Measurements from ENCODE around the gene EID3. TPM values are rescaled to one million over a fixed set of nuclear protein-coding genes. Genes with fewer than 3 reads are reported as not detected.
"Not testable (repeated sequence)": the region's sequence is repeated elsewhere in the genome, so short reads cannot be mapped to it uniquely, and the experiment has no call there.

The EID3 gene
- total RNA-seq, 2 donors from 2014 or later: 2.9 to 4.6 TPM

DNA sequence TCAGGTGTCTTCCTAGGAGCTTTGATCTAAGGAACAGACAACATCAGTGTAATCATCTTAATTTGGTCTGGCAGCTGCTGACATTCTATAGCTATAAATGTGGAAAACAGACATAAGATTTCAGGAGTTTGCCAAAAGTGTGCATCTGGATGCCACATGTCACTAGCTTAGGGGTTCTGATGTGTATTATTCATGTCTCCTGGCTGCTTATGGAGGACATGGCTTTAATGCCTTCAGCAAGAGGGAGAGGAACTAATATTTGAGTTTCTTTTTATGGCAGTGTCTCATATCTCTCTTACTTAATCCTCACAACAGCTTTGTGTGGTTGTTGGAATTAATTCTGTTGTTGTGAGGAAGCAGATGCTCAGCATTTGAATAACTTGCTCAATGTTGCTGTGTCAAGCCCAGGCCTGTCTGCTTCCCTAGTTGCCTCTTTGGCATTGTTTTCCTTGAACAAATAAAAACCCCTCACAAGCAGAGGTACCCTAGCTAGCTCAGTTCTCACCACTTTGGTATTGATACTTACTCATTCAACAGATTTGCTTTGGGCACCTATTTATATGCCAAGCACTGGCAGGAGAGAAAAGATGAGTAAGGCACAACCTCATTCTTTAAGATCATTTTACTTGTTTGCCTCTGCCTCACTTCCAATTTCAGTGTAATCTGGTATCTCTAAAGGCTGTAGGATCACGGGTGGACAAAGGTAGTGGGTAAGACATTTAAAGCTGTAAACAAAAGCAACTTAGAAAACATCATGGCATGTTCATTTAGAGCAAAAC, 39.8 kb upstream of the EID3 start:
- H3K27ac ChIP-seq: no peak overlapping the region
- no peak for TF ChIP-seq POLR2A (IDR thresholded peaks at IDR 0.05)
- no peak for TF ChIP-seq CTCF (IDR thresholded peaks at IDR 0.05)
- ATAC-seq: no peak
- no peaks in the 10 kb centered on the region for H3K36me3 ChIP-seq (replicated peaks in 1 of 2; ENCODE audit: insufficient read depth in 1 of 2, low read depth in 2 of 2)
- no peaks in the 10 kb centered on the region for H3K27me3 ChIP-seq
- intact Hi-C loops (cut with DNase I): no loop called here
- no peak overlapping the region for H3K4me3 ChIP-seq
- H3K4me1 ChIP-seq: no peaks in the 10 kb centered on the region
- WGBS, 2 donors: 60 to 68% methylated on average over 1 of the region's 1 CpG
- no peak for DNase-seq
- no peaks in the 10 kb centered on the region for H3K9me3 ChIP-seq

DNA sequence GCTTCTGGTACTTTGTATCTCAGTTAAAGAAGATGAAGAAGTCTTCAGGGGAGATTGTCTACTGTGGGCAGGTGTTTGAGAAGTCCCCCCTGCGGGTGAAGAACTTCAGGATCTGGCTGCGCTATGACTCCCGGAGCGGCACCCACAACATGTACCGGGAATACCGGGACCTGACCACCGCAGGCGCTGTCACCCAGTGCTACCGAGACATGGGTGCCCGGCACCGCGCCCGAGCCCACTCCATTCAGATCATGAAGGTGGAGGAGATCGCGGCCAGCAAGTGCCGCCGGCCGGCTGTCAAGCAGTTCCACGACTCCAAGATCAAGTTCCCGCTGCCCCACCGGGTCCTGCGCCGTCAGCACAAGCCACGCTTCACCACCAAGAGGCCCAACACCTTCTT, 38.1 kb upstream of the EID3 start:
- DNase-seq; H3K27me3 ChIP-seq; H3K36me3 ChIP-seq (replicated peaks in 1 of 2; ENCODE audit: insufficient read depth in 1 of 2, low read depth in 2 of 2); ATAC-seq; H3K4me1 ChIP-seq; H3K27ac ChIP-seq; H3K9me3 ChIP-seq; H3K4me3 ChIP-seq; intact Hi-C loops (cut with DNase I): not testable (repeated sequence)
- 98 to 100% methylated on average over 6 to 9 of the region's 24 CpGs for WGBS, 2 donors

DNA sequence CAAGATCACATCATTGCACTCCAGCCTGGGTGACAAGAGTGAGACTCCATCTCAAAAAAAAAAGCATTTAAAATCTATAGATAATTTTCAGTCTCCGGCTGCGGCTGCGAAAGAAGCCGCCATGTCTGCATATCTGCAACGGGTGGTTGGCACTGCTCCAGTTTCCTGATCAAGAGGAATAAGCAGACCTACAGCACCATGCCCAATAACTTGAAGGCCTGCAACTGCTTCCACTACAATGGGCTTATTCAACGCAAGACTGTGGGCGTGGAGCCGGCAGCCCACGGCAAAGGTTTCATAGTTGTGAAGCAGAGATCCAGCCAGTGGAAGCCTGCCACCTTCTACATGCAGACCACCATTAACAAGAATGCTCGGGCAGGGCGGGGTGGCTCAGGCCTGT, 30.6 kb upstream of the EID3 start:
- Histone ChIP-seq H3K36me3 (replicated peaks in 1 of 2; ENCODE audit: insufficient read depth in 1 of 2, low read depth in 2 of 2) (no peaks in the 10 kb centered on the region), H3K4me1 (no peaks in the 10 kb centered on the region), H3K4me3 (no peak overlapping the region), H3K27me3 (no peaks in the 10 kb centered on the region), H3K27ac (no peak overlapping the region), H3K9me3 (no peaks in the 10 kb centered on the region)
- ATAC-seq: no peak
- WGBS, 2 donors: 86 to 94% methylated on average over 4 to 11 of the region's 11 CpGs
- intact Hi-C loops (cut with DNase I): no loop called here
- TF ChIP-seq CTCF (IDR thresholded peaks at IDR 0.05): no peak
- TF ChIP-seq POLR2A (IDR thresholded peaks at IDR 0.05): no peak
- DNase-seq: no peak

DNA sequence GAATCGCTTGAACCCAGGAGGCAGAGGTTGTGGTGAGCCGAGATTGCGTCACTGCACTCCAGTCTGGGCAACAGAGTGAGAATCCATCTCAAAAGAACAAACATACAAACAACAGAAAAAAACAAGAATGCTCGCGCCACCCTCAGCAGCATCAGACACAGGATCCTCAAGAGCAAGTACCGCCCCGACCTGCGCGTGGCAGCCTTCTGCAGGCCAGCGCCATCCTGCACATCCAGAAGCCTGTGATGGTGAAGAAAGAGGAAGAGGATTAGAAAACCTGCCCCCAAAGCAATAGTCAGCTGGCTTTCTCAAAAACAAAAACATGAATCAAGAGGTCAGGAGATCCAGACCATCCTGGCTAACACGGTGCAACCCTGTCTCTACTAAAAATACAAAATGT, 30.0 kb upstream of the EID3 start:
- no peaks in the 10 kb centered on the region for H3K36me3 ChIP-seq (replicated peaks in 1 of 2; ENCODE audit: insufficient read depth in 1 of 2, low read depth in 2 of 2)
- no peak overlapping the region for H3K4me3 ChIP-seq
- no peak overlapping the region for H3K27ac ChIP-seq
- DNase-seq: no peak
- 91 to 92% methylated on average over 10 to 11 of the region's 11 CpGs for WGBS, 2 donors
- no peak for TF ChIP-seq CTCF (IDR thresholded peaks at IDR 0.05)
- no peak for TF ChIP-seq POLR2A (IDR thresholded peaks at IDR 0.05)
- no peaks in the 10 kb centered on the region for H3K9me3 ChIP-seq
- intact Hi-C loops (cut with DNase I): no loop called here
- H3K4me1 ChIP-seq: no peaks in the 10 kb centered on the region
- no peaks in the 10 kb centered on the region for H3K27me3 ChIP-seq
- no peak for ATAC-seq

GRCh38 chr12:104274811-104275210, 28.7 kb upstream of the EID3 start:
- no peak overlapping the region for H3K4me3 ChIP-seq
- ATAC-seq (no peak), DNase-seq (no peak)
- no peak overlapping the region for H3K27ac ChIP-seq
- no peaks in the 10 kb centered on the region for H3K27me3 ChIP-seq
- TF ChIP-seq POLR2A (IDR thresholded peaks at IDR 0.05) (no peak), CTCF (IDR thresholded peaks at IDR 0.05) (no peak)
- WGBS, 2 donors: 91 to 96% methylated on average over 4 of the region's 4 CpGs
- intact Hi-C loops (cut with DNase I): no loop called here
- no peaks in the 10 kb centered on the region for H3K4me1 ChIP-seq
- no peaks in the 10 kb centered on the region for H3K36me3 ChIP-seq (replicated peaks in 1 of 2; ENCODE audit: insufficient read depth in 1 of 2, low read depth in 2 of 2)
- H3K9me3 ChIP-seq: no peaks in the 10 kb centered on the region
